Parathyroid adenoma (tissue), 2 donors: ENCODE results near the gene CIZ1.

Source experiments
- H2AFZ ChIP-seq: fragments of 300-600 bp; sonication (generic); one replicate; pipeline ENCODE4 v1.7.0; 2017; ENCODE audit warnings: antibody characterized with exemption, mild to moderate bottlenecking
- H3K27ac ChIP-seq: fragments of 300-600 bp; sonication (generic); one replicate; pipeline ENCODE4 v1.7.0; 2017
- H3K27me3 ChIP-seq: fragments of 300-600 bp; sonication (generic); one replicate; pipeline ENCODE4 v1.7.0; 2017; ENCODE audit warnings: low read length; ENCODE audit not compliant: control insufficient read depth, insufficient read depth
- H3K36me3 ChIP-seq: fragments of 300-600 bp; sonication (generic); one replicate; pipeline ENCODE4 v1.7.0; 2017; ENCODE audit warnings: low read length; ENCODE audit not compliant: control insufficient read depth, insufficient read depth
- H3K4me1 ChIP-seq: fragments of 300-600 bp; sonication (generic); one replicate; pipeline ENCODE4 v1.7.0; 2017; ENCODE audit warnings: control low read depth
- H3K4me2 ChIP-seq: fragments of 300-600 bp; sonication (generic); one replicate; pipeline ENCODE4 v1.7.0; 2017; ENCODE audit warnings: low read length
- H3K4me3 ChIP-seq: fragments of 300-600 bp; sonication (generic); one replicate; pipeline ENCODE4 v1.7.0; 2017; ENCODE audit warnings: low read depth, low read length
- H3K79me2 ChIP-seq: fragments of 300-600 bp; sonication (generic); one replicate; pipeline ENCODE4 v1.7.0; 2017; ENCODE audit warnings: control low read depth
- H3K9ac ChIP-seq: fragments of 300-600 bp; sonication (generic); one replicate; pipeline ENCODE4 v1.7.0; 2017; ENCODE audit warnings: mild to moderate bottlenecking
- H3K9me3 ChIP-seq: fragments of 300-600 bp; sonication (generic); one replicate; pipeline ENCODE4 v1.7.0; 2017; ENCODE audit warnings: low read length; ENCODE audit not compliant: control insufficient read depth
- CTCF ChIP-seq: fragments of 300-600 bp; sonication (generic); IDR thresholded peaks from one replicate; pipeline ENCODE4 v1.7.0; 2017; ENCODE audit warnings: antibody characterized with exemption, mild to moderate bottlenecking
- donor health status: primary hyperparathyroidism.

CIZ1 gene

DNA sequence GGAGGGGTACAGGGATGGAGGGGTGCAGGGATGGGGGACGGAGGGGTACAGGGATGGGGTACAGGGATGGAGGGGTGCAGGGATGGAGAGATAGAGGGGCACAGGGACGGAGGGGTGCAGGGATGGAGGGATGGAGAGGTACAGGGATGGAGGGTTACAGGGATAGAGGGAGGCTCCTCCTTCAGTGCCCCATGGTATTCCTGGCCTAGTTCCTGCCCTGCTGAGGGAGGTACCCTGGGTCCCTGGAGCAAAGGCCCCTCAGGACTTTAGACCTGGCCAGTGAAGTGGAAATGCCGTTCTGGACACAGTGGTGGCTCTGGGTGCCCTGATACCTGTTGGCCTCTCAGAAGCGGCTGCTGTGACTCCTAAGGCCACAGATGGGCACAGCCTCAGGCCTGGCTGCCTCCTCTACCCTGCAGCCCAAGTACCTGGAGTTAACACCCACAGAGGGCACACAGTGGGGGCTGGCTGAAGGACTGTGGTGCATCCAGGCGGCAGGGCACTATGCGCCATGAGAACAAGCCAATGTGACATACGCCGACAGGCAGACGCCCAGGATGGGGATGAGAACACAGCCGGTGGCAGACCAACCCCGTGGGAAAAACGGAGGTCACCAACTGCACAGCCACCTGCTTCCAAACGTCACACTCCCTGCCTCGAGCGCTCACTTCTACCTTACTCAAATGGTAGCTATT, 72.3 kb downstream of the CIZ1 start:
- H2AFZ ChIP-seq = no peak overlapping the region
- no peaks in the 10 kb centered on the region for H3K79me2 ChIP-seq
- no peaks in the 10 kb centered on the region for H3K4me1 ChIP-seq
- H3K27ac ChIP-seq = no peak overlapping the region
- H3K4me3 ChIP-seq = no peak overlapping the region
- TF ChIP-seq CTCF = no peak
- H3K9ac ChIP-seq = no peak overlapping the region
- no peaks in the 10 kb centered on the region for H3K36me3 ChIP-seq
- H3K9me3 ChIP-seq = no peaks in the 10 kb centered on the region
- no peaks in the 10 kb centered on the region for H3K27me3 ChIP-seq
- H3K4me2 ChIP-seq = no peak overlapping the region

GRCh38 chr9:128118472-128118857, 72.9 kb downstream of the CIZ1 start:
- H3K9me3 ChIP-seq = no peaks in the 10 kb centered on the region
- no peaks in the 10 kb centered on the region for H3K27me3 ChIP-seq
- no peak overlapping the region for H3K9ac ChIP-seq
- H3K4me3 ChIP-seq = no peak overlapping the region
- no peak overlapping the region for H3K27ac ChIP-seq
- no peaks in the 10 kb centered on the region for H3K79me2 ChIP-seq
- H3K36me3 ChIP-seq = no peaks in the 10 kb centered on the region
- TF ChIP-seq CTCF = no peak
- no peak overlapping the region for H3K4me2 ChIP-seq
- no peak overlapping the region for H2AFZ ChIP-seq
- H3K4me1 ChIP-seq = no peaks in the 10 kb centered on the region

DNA sequence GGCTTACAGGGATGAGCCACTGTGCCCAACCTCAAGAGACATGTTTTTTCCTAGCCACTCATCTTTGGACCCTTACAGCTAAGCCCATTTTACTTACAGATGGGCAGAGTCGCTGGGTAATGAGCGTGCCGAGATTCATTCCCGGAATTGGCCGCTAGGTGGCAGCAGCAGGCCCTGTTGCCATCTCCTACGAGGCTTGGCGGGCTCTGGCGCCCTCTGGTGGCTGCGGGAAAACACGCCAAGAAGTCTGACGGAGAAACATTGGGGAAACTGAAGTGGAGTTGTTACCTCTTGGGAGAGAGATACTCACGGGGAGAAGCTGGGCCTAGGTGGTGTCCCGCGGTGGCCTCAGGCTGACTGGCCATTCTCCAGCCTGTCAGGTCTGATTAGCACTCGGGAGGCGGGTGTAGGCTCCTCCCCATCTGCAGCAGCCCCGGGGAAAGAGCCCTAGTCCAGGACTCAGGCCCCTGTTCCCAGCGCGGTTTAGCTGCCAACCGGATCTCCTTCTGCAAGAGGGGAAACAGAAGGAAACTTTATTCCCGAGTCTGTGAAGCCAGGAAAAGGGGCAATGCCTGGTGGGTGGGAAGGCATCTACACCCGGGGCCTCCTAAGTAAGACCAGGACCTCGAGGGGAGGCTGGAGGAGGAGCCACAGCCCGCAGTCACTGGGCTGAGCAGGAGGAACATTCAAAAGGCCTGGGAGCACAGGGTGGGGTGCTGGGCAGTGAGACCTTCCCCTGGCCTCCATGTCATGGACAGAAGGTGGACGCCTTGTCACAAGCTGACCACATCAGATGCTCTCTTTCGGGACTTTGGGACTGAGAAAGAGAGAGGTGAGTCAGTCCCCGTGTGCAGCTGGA, 73.5 kb downstream of the CIZ1 start:
- peak; percentile 99 for TF ChIP-seq CTCF
- no peaks in the 10 kb centered on the region for H3K36me3 ChIP-seq
- no peaks in the 10 kb centered on the region for H3K9me3 ChIP-seq
- H3K27ac ChIP-seq = no peak overlapping the region
- H3K79me2 ChIP-seq = no peaks in the 10 kb centered on the region
- no peak overlapping the region for H3K9ac ChIP-seq
- H3K4me1 ChIP-seq = no peaks in the 10 kb centered on the region
- H3K4me3 ChIP-seq = no peak overlapping the region
- H3K4me2 ChIP-seq = no peak overlapping the region
- no peaks in the 10 kb centered on the region for H3K27me3 ChIP-seq
- H2AFZ ChIP-seq = peak overlapping the region; percentile 28

GRCh38 chr9:128116104-128117083, 75.0 kb downstream of the CIZ1 start:
- no peak overlapping the region for H3K9ac ChIP-seq
- H3K36me3 ChIP-seq = no peaks in the 10 kb centered on the region
- no peaks in the 10 kb centered on the region for H3K4me1 ChIP-seq
- H3K4me3 ChIP-seq = no peak overlapping the region
- H2AFZ ChIP-seq = no peak overlapping the region
- TF ChIP-seq CTCF = no peak
- H3K27me3 ChIP-seq = no peaks in the 10 kb centered on the region
- H3K4me2 ChIP-seq = no peak overlapping the region
- no peaks in the 10 kb centered on the region for H3K9me3 ChIP-seq
- no peaks in the 10 kb centered on the region for H3K79me2 ChIP-seq
- no peak overlapping the region for H3K27ac ChIP-seq
